ENCODE data around the gene ZMIZ1.

ZMIZ1 gene

GRCh38 chr10:79239275-79239779 is 170.6 kb downstream of the ZMIZ1 start:
- no peak for DNase-seq

DNA sequence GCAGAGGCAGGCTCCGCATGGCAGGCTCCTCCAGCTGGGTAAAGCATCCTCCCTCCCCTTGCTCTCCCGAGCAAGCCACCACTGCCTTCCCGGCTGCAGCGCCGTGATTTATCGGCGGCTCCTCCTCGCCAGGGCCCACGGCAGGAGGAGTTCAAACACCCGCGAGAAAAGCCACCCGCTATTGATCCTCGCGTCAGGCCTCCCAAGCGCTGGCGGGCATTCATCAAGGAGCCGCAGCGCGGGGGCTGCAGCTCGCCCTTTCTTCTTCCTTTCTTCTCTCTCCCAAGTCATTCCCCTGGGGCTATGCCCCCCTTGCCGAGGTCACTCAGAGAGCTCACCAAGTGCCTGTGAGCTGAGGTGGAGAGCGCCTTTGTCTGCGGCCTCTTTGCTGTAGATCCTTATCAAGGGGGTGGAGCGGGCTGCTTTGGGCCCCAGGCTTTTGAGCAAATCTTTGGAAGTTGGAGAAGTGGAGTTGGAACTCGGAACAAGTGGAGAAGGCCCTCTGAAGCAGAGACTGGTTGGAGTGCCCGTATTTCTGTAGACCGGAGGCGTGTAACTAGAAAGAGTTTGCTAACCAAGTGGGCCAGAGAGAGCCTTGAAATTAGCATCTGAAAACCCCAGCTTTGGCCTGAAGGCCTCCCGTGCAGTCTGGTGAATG is 171.3 kb downstream of the ZMIZ1 start:
- DNase-seq = no peak

- no peak for DNase-seq
Observed at GRCh38 chr10:79241629-79241989, 172.8 kb downstream of the ZMIZ1 start.

DNA sequence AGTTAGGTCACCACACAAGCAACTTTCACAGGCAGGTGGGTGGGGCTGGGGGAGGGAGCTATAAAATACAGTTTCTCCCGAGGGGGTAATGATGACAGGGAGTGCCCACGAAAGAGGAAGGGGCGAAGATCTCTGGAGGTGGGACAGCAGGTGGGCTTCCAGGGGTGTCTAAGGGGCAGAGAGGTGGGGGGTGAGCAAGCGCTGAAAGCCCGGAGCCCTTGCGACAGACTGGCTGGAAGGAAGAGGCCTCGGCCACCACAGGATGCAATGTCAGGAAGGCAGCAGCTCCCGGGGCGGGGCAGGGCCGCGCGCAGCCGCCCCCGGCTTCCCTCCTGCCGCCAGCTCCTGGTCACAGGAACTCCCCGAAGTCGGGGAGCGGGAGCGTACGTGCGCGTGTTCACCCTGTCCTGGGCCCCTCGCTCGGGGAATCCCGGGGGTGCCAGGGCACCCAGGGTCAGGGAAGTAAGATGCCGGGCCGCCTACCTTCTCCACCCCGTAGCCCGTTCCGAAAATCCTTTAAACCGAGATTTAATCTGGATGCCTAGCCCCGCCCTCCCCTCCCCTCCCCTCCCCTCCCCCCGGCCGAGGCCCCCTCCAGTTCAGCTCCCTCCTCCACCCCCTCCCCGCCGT is 173.3 kb downstream of the ZMIZ1 start:
- peak; percentile 73 for DNase-seq

GRCh38 chr10:79242620-79243152 is 173.9 kb downstream of the ZMIZ1 start:
- no peak for DNase-seq

GRCh38 chr10:79243181-79244067 is 174.7 kb downstream of the ZMIZ1 start:
- DNase-seq = no peak

GRCh38 chr10:79244068-79244442 is 175.3 kb downstream of the ZMIZ1 start:
- DNase-seq = no peak

DNA sequence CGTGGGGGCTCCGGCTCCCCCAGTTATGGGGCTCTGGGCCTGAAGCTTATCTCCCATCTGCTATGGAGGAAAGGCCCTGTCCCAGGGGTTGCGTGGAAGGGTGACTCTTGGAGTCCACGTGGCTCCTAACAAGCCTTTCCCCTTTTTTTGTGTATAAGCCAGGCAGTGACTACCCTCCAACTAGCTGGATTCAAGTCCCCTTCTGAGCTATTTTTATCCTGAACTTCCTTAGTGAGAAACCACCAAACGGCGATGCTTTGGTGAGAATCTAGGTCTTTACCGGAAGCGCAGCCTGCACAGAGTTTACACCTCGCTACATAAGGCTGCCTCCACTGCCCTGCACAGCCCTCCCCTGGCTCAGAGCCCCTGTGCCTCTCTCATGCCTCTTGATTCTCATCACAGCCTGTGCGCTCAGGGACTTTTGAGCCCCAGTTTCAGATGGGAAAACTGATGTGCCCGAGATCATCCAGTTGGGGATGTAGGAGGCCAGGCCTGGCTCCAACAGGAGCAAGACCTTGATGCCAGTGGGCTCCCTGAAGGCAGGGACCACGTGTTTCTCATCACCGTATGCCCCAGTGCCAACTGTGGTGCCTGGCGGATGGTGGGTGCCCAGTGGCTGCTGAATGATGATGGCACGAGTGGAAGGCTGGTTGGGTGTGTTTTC is 176.2 kb downstream of the ZMIZ1 start:
- peak; percentile 32 for DNase-seq

- no peak for DNase-seq
Observed at GRCh38 chr10:79245539-79246208, 176.9 kb downstream of the ZMIZ1 start.

- DNase-seq = no peak
Observed at GRCh38 chr10:79246209-79246581, 177.4 kb downstream of the ZMIZ1 start.

- no peak for DNase-seq
Observed at GRCh38 chr10:79246606-79247275, 178.0 kb downstream of the ZMIZ1 start.

DNA sequence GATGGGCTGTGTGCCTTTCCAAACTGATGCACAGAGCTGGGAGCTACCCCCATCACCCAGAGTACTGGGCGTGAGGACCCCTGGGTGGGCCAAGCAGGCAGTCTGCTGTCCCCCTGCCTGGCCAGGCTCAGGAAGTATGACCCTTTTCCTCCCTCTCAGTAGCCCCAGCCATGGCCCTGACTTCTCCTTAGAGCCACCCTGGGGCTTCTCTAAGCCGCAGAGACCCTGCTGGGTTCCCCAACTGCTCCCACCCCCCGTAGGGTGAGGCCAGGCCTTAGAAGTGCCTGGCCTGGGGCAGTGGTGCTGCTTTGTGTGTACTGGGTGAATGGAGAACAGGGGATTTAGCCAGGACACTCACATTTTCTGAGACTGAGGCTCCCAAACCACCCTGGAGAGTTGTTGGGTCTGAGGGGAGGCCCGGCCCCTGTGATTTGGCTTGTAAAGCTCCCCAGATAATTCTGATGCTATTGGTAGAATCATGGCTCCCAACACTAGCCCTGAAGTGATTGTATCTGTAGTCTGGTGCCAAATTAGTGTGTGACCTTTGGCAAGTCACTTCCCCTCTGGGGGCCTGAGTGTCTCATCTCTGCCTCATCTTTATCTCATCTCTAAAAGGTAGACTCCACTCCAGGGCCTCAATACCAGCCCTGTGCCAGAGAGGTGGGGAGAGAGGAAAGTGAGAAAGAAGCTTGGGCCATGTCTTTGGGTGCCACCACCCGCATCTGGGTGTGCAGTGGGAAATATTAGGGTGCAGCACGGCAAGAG is 178.8 kb downstream of the ZMIZ1 start:
- no peak for DNase-seq

- DNase-seq = no peak
Observed at GRCh38 chr10:79248341-79249185, 179.8 kb downstream of the ZMIZ1 start.

- DNase-seq = no peak
Observed at GRCh38 chr10:79249186-79250121, 180.7 kb downstream of the ZMIZ1 start.

- DNase-seq = no peak
Observed at GRCh38 chr10:79250259-79250658, 181.5 kb downstream of the ZMIZ1 start.

- no peak for DNase-seq
Observed at GRCh38 chr10:79252450-79252849, 183.7 kb downstream of the ZMIZ1 start.

DNA sequence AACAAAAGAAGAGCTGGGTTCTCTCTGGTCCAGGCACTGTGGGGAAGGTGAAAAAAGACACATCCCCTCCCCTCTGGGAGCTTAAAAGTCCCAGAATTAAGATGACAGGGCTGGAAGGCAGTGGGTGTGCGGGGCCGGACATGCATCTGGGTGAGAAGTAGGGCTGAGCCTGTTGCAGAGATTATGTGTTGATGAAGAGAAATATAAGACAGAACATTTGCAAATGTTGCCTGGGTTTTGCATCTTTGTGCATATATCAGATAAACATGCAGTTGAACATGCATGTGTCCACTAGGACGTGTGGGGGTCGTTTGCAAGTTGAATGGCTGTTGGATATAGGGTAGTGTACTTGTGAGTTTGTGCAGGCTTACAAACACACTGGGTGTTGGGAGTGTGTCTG is 184.2 kb downstream of the ZMIZ1 start:
- no peak for DNase-seq

GRCh38 chr10:79253704-79254103 is 184.9 kb downstream of the ZMIZ1 start:
- no peak for DNase-seq
